Body of pancreas (tissue), 4 donors: ENCODE measurements around the gene OSMR.

Source experiments
- CTCF ChIP-seq, 7 experiments: fragments of 450-650 bp in 4 of 7; fragments of 200-600 bp in 3 of 7; sonication (generic) in 3 of 7; IDR thresholded peaks; one replicate each; pipeline ENCODE4 v1.5.1; 2016 to 2019; ENCODE audit warnings: antibody characterized with exemption in 7 of 7
- POLR2A ChIP-seq, 3 donors: fragments of 450-650 bp; IDR thresholded peaks; one replicate each; pipeline ENCODE4 v1.6.1; 2016; ENCODE audit warnings: antibody characterized with exemption in 3 of 3, mild to moderate bottlenecking in 2 of 3

GRCh38 chr5:38807570-38808483 lies 38.0 kb upstream of the OSMR start:
- no peak for TF ChIP-seq POLR2A (IDR thresholded peaks at IDR 0.05)
- no peak for TF ChIP-seq CTCF (IDR thresholded peaks at IDR 0.05)
